ENCODE results near the gene OST4.

DNA sequence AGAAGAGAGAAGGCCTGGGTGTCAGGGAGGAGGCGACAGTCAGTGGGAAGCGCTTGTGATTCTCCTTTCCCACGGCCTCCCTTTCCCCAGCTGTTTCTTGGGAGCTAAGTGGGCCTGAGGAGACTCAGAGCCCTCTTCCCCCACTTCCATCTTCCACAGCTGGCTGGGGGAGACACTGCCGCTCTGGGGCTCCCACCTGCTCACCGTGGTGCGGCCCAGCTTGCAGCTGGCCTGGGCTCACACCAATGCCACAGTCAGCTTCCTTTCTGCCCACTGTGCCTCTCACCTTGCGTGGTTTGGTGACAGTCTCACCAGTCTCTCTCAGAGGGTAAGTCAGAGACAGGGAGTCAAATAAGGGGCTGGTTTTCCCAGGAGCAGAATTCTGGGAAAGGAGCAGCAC, 31.6 kb downstream of the OST4 start:
- TF ChIP-seq, protein P1, sequence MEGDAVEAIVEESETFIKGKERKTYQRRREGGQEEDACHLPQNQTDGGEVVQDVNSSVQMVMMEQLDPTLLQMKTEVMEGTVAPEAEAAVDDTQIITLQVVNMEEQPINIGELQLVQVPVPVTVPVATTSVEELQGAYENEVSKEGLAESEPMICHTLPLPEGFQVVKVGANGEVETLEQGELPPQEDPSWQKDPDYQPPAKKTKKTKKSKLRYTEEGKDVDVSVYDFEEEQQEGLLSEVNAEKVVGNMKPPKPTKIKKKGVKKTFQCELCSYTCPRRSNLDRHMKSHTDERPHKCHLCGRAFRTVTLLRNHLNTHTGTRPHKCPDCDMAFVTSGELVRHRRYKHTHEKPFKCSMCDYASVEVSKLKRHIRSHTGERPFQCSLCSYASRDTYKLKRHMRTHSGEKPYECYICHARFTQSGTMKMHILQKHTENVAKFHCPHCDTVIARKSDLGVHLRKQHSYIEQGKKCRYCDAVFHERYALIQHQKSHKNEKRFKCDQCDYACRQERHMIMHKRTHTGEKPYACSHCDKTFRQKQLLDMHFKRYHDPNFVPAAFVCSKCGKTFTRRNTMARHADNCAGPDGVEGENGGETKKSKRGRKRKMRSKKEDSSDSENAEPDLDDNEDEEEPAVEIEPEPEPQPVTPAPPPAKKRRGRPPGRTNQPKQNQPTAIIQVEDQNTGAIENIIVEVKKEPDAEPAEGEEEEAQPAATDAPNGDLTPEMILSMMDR (IDR thresholded peaks at IDR 0.05): no peak
- TF ChIP-seq POLR2A (IDR thresholded peaks at IDR 0.05): no peak

Data from vagina (tissue), 2 donors.